ENCODE measurements around the gene HNRNPM.
"Not testable (repeated sequence)": the region's sequence is repeated elsewhere in the genome, so short reads cannot be mapped to it uniquely, and the experiment has no call there.

Gene HNRNPM

GRCh38 chr19:8426283-8426682 lies 18.5 kb upstream of the HNRNPM start:
- no peak for DNase-seq

- no peak for DNase-seq
These were observed 15.7 kb upstream of the HNRNPM start for GRCh38 chr19:8429044-8429443.

GRCh38 chr19:8429826-8430225 lies 14.9 kb upstream of the HNRNPM start:
- no peak for DNase-seq

GRCh38 chr19:8430650-8431049 lies 14.1 kb upstream of the HNRNPM start:
- DNase-seq, result no peak

GRCh38 chr19:8438236-8438635 lies 6.5 kb upstream of the HNRNPM start:
- no peak for DNase-seq

- DNase-seq, result no peak
These were observed 2.8 kb upstream of the HNRNPM start for GRCh38 chr19:8441725-8442544.

GRCh38 chr19:8444140-8444676 lies 567 bp upstream of the HNRNPM start:
- DNase-seq, result not testable (repeated sequence)

- DNase-seq, result peak; percentile 31
These were observed 770 bp downstream of the HNRNPM start for GRCh38 chr19:8445488-8446001.

GRCh38 chr19:8446061-8446709 lies 1.4 kb downstream of the HNRNPM start:
- no peak for DNase-seq

GRCh38 chr19:8449830-8450229 lies 5.1 kb downstream of the HNRNPM start:
- no peak for DNase-seq

GRCh38 chr19:8451377-8451776 lies 6.6 kb downstream of the HNRNPM start:
- no peak for DNase-seq

- no peak for DNase-seq
These were observed 7.1 kb downstream of the HNRNPM start for GRCh38 chr19:8451885-8452284.

- DNase-seq, result no peak
These were observed 7.8 kb downstream of the HNRNPM start for GRCh38 chr19:8452446-8453123.

- no peak for DNase-seq
These were observed 8.8 kb downstream of the HNRNPM start for GRCh38 chr19:8453616-8454015.

GRCh38 chr19:8454218-8454617 lies 9.4 kb downstream of the HNRNPM start:
- no peak for DNase-seq

- no peak for DNase-seq
These were observed 10.2 kb downstream of the HNRNPM start for GRCh38 chr19:8455018-8455417.

GRCh38 chr19:8456064-8456463 lies 11.3 kb downstream of the HNRNPM start:
- DNase-seq, result no peak

- DNase-seq, result no peak
These were observed 12.4 kb downstream of the HNRNPM start for GRCh38 chr19:8457209-8457608.

- DNase-seq, result no peak
These were observed 13.1 kb downstream of the HNRNPM start for GRCh38 chr19:8457827-8458226.

- DNase-seq, result no peak
These were observed 13.6 kb downstream of the HNRNPM start for GRCh38 chr19:8458380-8458779.

GRCh38 chr19:8459095-8459494 lies 14.3 kb downstream of the HNRNPM start:
- no peak for DNase-seq

- no peak for DNase-seq
These were observed 14.9 kb downstream of the HNRNPM start for GRCh38 chr19:8459520-8460270.

Measured in stimulated activated CD4-positive, alpha-beta T cell treated with anti-CD3 and anti-CD28 coated beads, Interleukin-1b, Interleukin-23, amount 100 ng/mL, for 48 hours (primary cell).